ENCODE results near the gene PRR33. TPM values are rescaled to one million over a fixed set of nuclear protein-coding genes. Genes with fewer than 3 reads are reported as not detected.
"Not testable (repeated sequence)": the region's sequence is repeated elsewhere in the genome, so short reads cannot be mapped to it uniquely, and the experiment has no call there.

The PRR33 gene
- total RNA-seq (2014; rRNA removed) = not detected in 2 replicates
- Bru-seq, nascent RNA = not detected
- not detected for BruChase-seq, experiment 1, labeled RNA remaining after a 6-hour chase
- BruChase-seq, experiment 2, labeled RNA remaining after a 2-hour chase = not detected
- long read RNA-seq = 0 reads

DNA sequence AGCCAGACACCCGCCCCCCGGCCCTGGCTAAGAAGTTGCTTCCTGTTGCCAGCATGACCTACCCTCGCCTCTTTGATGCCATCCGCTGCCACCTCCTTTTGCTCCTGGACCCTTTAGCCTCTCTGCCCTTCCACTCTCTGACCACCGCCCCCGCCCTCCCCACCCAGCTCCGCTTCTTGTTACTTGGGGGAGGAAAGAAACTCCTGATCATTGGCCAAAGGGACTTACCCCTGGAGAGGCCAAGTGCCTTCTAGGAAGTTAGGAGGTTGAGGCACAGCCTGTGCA is at the start of gene PRR33:
PRR33 (minus strand) TSS at position 65 of the 285 bp plus-strand sequence. CDS start 1,311 bp downstream, outside the sequence.
- no peak within 1 kb of the TSS for H3K4me2 ChIP-seq (ENCODE audit: low read length)
- no peaks in the 10 kb centered on the region for H3K9me2 ChIP-seq (replicated peaks; ENCODE audit: low read length)
- H3F3A ChIP-seq (ENCODE audit: low read length, unreplicated experiment) = no peaks in the 10 kb centered on the region
- no peaks in the 10 kb centered on the region for H4K20me1 ChIP-seq (ENCODE audit: low read length)
- H3K4me1 ChIP-seq (ENCODE audit: insufficient read depth, low read length) = no peaks in the 10 kb centered on the region
- H3K9ac ChIP-seq (ENCODE audit: low read length) = no peak within 1 kb of the TSS
- intact Hi-C loops (cut with micrococcal nuclease) = loop anchor here (10.0 kb wide), 1 partner anchor 53 kb away; the partner anchor contains the start of gene MRPL23
- H2AFZ ChIP-seq (ENCODE audit: low read length) = no peak within 1 kb of the TSS
- H3K27me3 ChIP-seq (ENCODE audit: low read length) = peaks cover 14% of the 10 kb centered on the region
- ChIA-PET CTCF (no interaction called here), POLR2A (ENCODE audit: unreplicated experiment) (no interaction called here)
- no peaks in the 10 kb centered on the region for H3K36me3 ChIP-seq (ENCODE audit: low read depth, low read length)
- no peak for TF ChIP-seq EZH2 (IDR thresholded peaks at IDR 0.05; ENCODE audit: low read length, unreplicated experiment)
- TF ChIP-seq EZH2phosphoT487 (IDR thresholded peaks at IDR 0.05; ENCODE audit: borderline replicate concordance, low read length) = no peak
- TF ChIP-seq, protein P1, sequence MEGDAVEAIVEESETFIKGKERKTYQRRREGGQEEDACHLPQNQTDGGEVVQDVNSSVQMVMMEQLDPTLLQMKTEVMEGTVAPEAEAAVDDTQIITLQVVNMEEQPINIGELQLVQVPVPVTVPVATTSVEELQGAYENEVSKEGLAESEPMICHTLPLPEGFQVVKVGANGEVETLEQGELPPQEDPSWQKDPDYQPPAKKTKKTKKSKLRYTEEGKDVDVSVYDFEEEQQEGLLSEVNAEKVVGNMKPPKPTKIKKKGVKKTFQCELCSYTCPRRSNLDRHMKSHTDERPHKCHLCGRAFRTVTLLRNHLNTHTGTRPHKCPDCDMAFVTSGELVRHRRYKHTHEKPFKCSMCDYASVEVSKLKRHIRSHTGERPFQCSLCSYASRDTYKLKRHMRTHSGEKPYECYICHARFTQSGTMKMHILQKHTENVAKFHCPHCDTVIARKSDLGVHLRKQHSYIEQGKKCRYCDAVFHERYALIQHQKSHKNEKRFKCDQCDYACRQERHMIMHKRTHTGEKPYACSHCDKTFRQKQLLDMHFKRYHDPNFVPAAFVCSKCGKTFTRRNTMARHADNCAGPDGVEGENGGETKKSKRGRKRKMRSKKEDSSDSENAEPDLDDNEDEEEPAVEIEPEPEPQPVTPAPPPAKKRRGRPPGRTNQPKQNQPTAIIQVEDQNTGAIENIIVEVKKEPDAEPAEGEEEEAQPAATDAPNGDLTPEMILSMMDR (conservative IDR thresholded peaks at IDR 0.05; ENCODE audit: low read depth, low read length) = no peak
- ATAC-seq = no peak
- H3K27ac ChIP-seq (ENCODE audit: low read length) = no peak within 1 kb of the TSS
- no peaks in the 10 kb centered on the region for H3K79me2 ChIP-seq (ENCODE audit: low read length)
- no peaks in the 10 kb centered on the region for H3K9me3 ChIP-seq (ENCODE audit: low read length)
- no peak for DNase-seq
- H3K4me3 ChIP-seq (ENCODE audit: low read length) = no peak within 1 kb of the TSS
- no TSS peak for BruUV-seq (replicated peaks)

DNA sequence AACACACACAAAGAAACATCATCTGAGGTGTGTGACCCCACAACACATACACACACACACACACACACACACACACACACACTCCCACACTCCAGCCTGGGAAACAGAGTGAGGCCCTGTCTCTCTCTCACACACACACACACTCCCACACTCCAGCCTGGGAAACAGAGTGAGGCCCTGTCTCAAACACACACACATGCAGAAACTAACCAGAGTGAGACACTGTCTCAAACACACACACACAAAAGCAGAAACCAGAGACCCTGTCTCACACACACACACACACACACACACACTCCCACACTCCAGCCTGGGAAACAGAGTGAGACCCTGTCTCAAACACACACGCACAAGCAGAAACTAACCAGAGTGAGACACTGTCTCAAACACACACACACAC is 48.1 kb upstream of the PRR33 start:
- intact Hi-C loops (cut with micrococcal nuclease) = loop anchor here (10.0 kb wide), 1 partner anchor 45 kb away; the partner anchor contains the start of gene PRR33
- not testable (repeated sequence) for H4K20me1 ChIP-seq (ENCODE audit: low read length); ATAC-seq

DNA sequence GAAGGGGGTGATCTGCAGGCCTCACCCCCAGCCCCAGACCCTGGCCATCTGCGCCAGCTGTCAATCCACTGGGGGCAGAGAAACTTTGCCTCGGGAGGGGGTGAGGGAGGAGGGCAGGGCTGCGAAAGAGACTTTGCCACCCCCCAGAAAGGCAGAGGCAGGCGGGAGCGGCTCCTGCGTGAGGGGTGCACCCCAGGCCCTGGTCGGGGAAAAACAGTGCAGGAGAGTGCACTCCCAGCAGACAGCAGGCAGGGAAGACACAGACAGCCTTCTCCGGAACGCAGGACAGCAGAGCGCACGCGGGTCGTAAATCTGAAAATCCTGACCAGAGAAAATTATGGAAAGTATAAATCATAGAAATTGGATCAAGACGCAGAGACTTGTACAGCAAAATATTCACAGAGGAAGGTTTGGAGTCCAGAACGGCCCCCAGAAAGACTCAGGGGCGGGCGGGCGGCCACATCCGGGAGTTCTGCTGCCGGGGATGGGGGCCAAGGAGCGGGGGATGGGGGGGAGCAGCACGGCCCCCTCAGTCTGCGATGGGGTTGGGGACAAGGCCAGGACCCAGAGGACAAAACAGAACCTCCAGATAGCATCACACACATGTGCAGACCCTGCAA is 47.4 kb upstream of the PRR33 start:
- H3K9ac ChIP-seq (ENCODE audit: low read length) = no peak overlapping the region
- intact Hi-C loops (cut with micrococcal nuclease) = no loop called here
- no peaks in the 10 kb centered on the region for H4K20me1 ChIP-seq (ENCODE audit: low read length)
- no peak overlapping the region for H3K27ac ChIP-seq (ENCODE audit: low read length)
- H3K79me2 ChIP-seq (ENCODE audit: low read length) = no peaks in the 10 kb centered on the region
- H3K27me3 ChIP-seq (ENCODE audit: low read length) = no peaks in the 10 kb centered on the region
- H2AFZ ChIP-seq (ENCODE audit: low read length) = no peak overlapping the region
- ATAC-seq = no peak
- BruUV-seq (replicated peaks) = no TSS peak
- no peak overlapping the region for H3K4me3 ChIP-seq (ENCODE audit: low read length)
- DNase-seq = no peak
- H3K4me2 ChIP-seq (ENCODE audit: low read length) = no peak overlapping the region
- H3K4me1 ChIP-seq (ENCODE audit: insufficient read depth, low read length) = 0 out of 2 replicates have a peak, but pooled peaks cover 4% of the 10 kb centered on the region
- POLR2A ChIA-PET (ENCODE audit: unreplicated experiment) = no interaction called here
- H3K36me3 ChIP-seq (ENCODE audit: low read depth, low read length) = no peaks in the 10 kb centered on the region
- no peaks in the 10 kb centered on the region for H3F3A ChIP-seq (ENCODE audit: low read length, unreplicated experiment)
- H3K9me2 ChIP-seq (replicated peaks; ENCODE audit: low read length) = no peaks in the 10 kb centered on the region
- CTCF ChIA-PET = no interaction called here
- H3K9me3 ChIP-seq (ENCODE audit: low read length) = no peaks in the 10 kb centered on the region
- no peak for TF ChIP-seq EZH2phosphoT487 (IDR thresholded peaks at IDR 0.05; ENCODE audit: borderline replicate concordance, low read length)
- TF ChIP-seq, protein P1 (conservative IDR thresholded peaks at IDR 0.05; ENCODE audit: low read depth, low read length) = no peak
- TF ChIP-seq EZH2 (IDR thresholded peaks at IDR 0.05; ENCODE audit: low read length, unreplicated experiment) = no peak

More for the DNA sequence above, 48.1 kb upstream of the PRR33 start:
- H3F3A ChIP-seq (ENCODE audit: low read length, unreplicated experiment); BruUV-seq (replicated peaks); H3K9ac ChIP-seq (ENCODE audit: low read length); H3K4me3 ChIP-seq (ENCODE audit: low read length); H3K79me2 ChIP-seq (ENCODE audit: low read length); H3K27ac ChIP-seq (ENCODE audit: low read length); H3K9me3 ChIP-seq (ENCODE audit: low read length); H3K27me3 ChIP-seq (ENCODE audit: low read length); H3K36me3 ChIP-seq (ENCODE audit: low read depth, low read length); H3K4me2 ChIP-seq (ENCODE audit: low read length); H2AFZ ChIP-seq (ENCODE audit: low read length); POLR2A ChIA-PET (ENCODE audit: unreplicated experiment); H3K9me2 ChIP-seq (replicated peaks; ENCODE audit: low read length); CTCF ChIA-PET; H3K4me1 ChIP-seq (ENCODE audit: insufficient read depth, low read length); DNase-seq: not testable (repeated sequence)
